Retinal pigment epithelial cell (primary cell): Measurements from ENCODE around the gene HHIPL1.

Experiments
- DNase-seq: peaks from one replicate; pipeline ENCODE4 v3.0.0-alpha.2; 2010; ENCODE audit warnings: low read depth
- H3K4me3 ChIP-seq: 2 replicates; pipeline ENCODE4 v1.5.1; 2011; ENCODE audit warnings: mild to moderate bottlenecking, low read length, control low read depth, moderate library complexity
- CTCF ChIP-seq: conservative IDR thresholded peaks from 2 replicates; pipeline ENCODE4 v1.5.1; 2011; ENCODE audit warnings: low read depth, low read length, control low read depth, inconsistent platforms

The HHIPL1 gene

GRCh38 chr14:99683619-99684409, 38.9 kb downstream of the HHIPL1 start, which contains the start of gene CYP46A1:
Gene CYP46A1 (plus strand): TSS chr14:99684298. CDS start chr14:99684418, 120 bp downstream.
- H3K4me3 ChIP-seq, result peak within 1 kb of the TSS; percentile 58
- TF ChIP-seq CTCF, result no peak
- peak; percentile 95 for DNase-seq

- peak overlapping the region; percentile 41 for H3K4me3 ChIP-seq
- no peak for TF ChIP-seq CTCF
- DNase-seq, result no peak
Observed at GRCh38 chr14:99684410-99684934, 39.5 kb downstream of the HHIPL1 start.

- TF ChIP-seq CTCF, result no peak
- no peak for DNase-seq
- no peak overlapping the region for H3K4me3 ChIP-seq
Observed at GRCh38 chr14:99685151-99685591, 40.2 kb downstream of the HHIPL1 start.

- no peak for TF ChIP-seq CTCF
- DNase-seq, result no peak
- no peak overlapping the region for H3K4me3 ChIP-seq
Observed at GRCh38 chr14:99685596-99685995, 40.7 kb downstream of the HHIPL1 start.

- no peak for DNase-seq
- no peak overlapping the region for H3K4me3 ChIP-seq
- no peak for TF ChIP-seq CTCF
Observed at GRCh38 chr14:99686557-99687283, 41.8 kb downstream of the HHIPL1 start.

GRCh38 chr14:99687284-99688209, 42.6 kb downstream of the HHIPL1 start:
- TF ChIP-seq CTCF, result peak; percentile 74

More at GRCh38 chr14:99687284-99688209, 42.6 kb downstream of the HHIPL1 start:
- H3K4me3 ChIP-seq, result no peak overlapping the region
- no peak for DNase-seq
